IPS-18c (cell line): ENCODE data around the gene SLC25A44.

Source experiments
- H3K4me3 ChIP-seq: 2 replicates; pipeline ENCODE4 v1.7.0; 2013; ENCODE audit warnings: low read depth, mild to moderate bottlenecking, low read length, moderate library complexity; ENCODE audit not compliant: insufficient read depth
- H3K9me3 ChIP-seq: one replicate; pipeline ENCODE4 v1.6.1; 2013; ENCODE audit warnings: mild to moderate bottlenecking, low read length, moderate library complexity; ENCODE audit not compliant: control insufficient read depth, insufficient read depth

Gene SLC25A44

GRCh38 chr1:156221986-156222692 lies 28.2 kb downstream of the SLC25A44 start:
- H3K9me3 ChIP-seq = peaks cover 2% of the 10 kb centered on the region

GRCh38 chr1:156225677-156226014 lies 31.7 kb downstream of the SLC25A44 start:
- no peak overlapping the region for H3K4me3 ChIP-seq
- H3K9me3 ChIP-seq = no peaks in the 10 kb centered on the region

More at GRCh38 chr1:156221986-156222692, 28.2 kb downstream of the SLC25A44 start:
- no peak overlapping the region for H3K4me3 ChIP-seq

GRCh38 chr1:156226116-156226538 lies 32.2 kb downstream of the SLC25A44 start:
- Histone ChIP-seq H3K4me3 (no peak overlapping the region), H3K9me3 (no peaks in the 10 kb centered on the region)

GRCh38 chr1:156226782-156227181 lies 32.9 kb downstream of the SLC25A44 start:
- H3K4me3 ChIP-seq = no peak overlapping the region
- H3K9me3 ChIP-seq = no peaks in the 10 kb centered on the region

GRCh38 chr1:156228501-156228900 lies 34.6 kb downstream of the SLC25A44 start:
- Histone ChIP-seq H3K4me3 (no peak overlapping the region), H3K9me3 (no peaks in the 10 kb centered on the region)

GRCh38 chr1:156229809-156230472 lies 36.0 kb downstream of the SLC25A44 start:
- Histone ChIP-seq H3K4me3 (no peak overlapping the region), H3K9me3 (no peaks in the 10 kb centered on the region)

- Histone ChIP-seq H3K4me3 (no peak overlapping the region), H3K9me3 (no peaks in the 10 kb centered on the region)
Measured at GRCh38 chr1:156230473-156230837, 36.6 kb downstream of the SLC25A44 start.

- Histone ChIP-seq H3K4me3 (no peak overlapping the region), H3K9me3 (no peaks in the 10 kb centered on the region)
Measured at GRCh38 chr1:156232201-156232894, 38.4 kb downstream of the SLC25A44 start.

GRCh38 chr1:156233426-156234127 lies 39.7 kb downstream of the SLC25A44 start:
- no peaks in the 10 kb centered on the region for H3K9me3 ChIP-seq
- H3K4me3 ChIP-seq = no peak overlapping the region

GRCh38 chr1:156236164-156236563 lies 42.3 kb downstream of the SLC25A44 start:
- Histone ChIP-seq H3K4me3 (no peak overlapping the region), H3K9me3 (no peaks in the 10 kb centered on the region)

- Histone ChIP-seq H3K4me3 (no peak overlapping the region), H3K9me3 (no peaks in the 10 kb centered on the region)
Measured at GRCh38 chr1:156238248-156238647, 44.3 kb downstream of the SLC25A44 start.

GRCh38 chr1:156241311-156241811 lies 47.5 kb downstream of the SLC25A44 start:
- Histone ChIP-seq H3K9me3 (no peaks in the 10 kb centered on the region), H3K4me3 (no peak overlapping the region)

GRCh38 chr1:156241926-156242325 lies 48.0 kb downstream of the SLC25A44 start, which contains the start of gene BGLAP:
Gene BGLAP (plus strand): TSS chr1:156242184. CDS start chr1:156242232, 48 bp downstream.
- Histone ChIP-seq H3K9me3 (no peaks in the 10 kb centered on the region), H3K4me3 (no peak within 1 kb of the TSS)

- Histone ChIP-seq H3K9me3 (no peaks in the 10 kb centered on the region), H3K4me3 (no peak overlapping the region)
Measured at GRCh38 chr1:156242738-156243137, 48.8 kb downstream of the SLC25A44 start.

GRCh38 chr1:156244126-156244525 lies 50.2 kb downstream of the SLC25A44 start:
- no peaks in the 10 kb centered on the region for H3K9me3 ChIP-seq

GRCh38 chr1:156244712-156245111 lies 50.8 kb downstream of the SLC25A44 start:
- Histone ChIP-seq H3K9me3 (no peaks in the 10 kb centered on the region), H3K4me3 (no peak overlapping the region)

More at GRCh38 chr1:156244126-156244525, 50.2 kb downstream of the SLC25A44 start:
- H3K4me3 ChIP-seq = no peak overlapping the region

GRCh38 chr1:156245451-156246232 lies 51.7 kb downstream of the SLC25A44 start:
- no peaks in the 10 kb centered on the region for H3K9me3 ChIP-seq
- H3K4me3 ChIP-seq = peak overlapping the region; percentile 31
